ENCODE results near the gene CREB5. TPM values are rescaled to one million over a fixed set of nuclear protein-coding genes. Genes with fewer than 3 reads are reported as not detected.
A peak's percentile ranks its signal among the peaks of the same experiment; 100 is the strongest.

CREB5 gene
- total and polyA plus RNA-seq, 11 donors: 7.6 to 38.7 (median 15.2) TPM

DNA sequence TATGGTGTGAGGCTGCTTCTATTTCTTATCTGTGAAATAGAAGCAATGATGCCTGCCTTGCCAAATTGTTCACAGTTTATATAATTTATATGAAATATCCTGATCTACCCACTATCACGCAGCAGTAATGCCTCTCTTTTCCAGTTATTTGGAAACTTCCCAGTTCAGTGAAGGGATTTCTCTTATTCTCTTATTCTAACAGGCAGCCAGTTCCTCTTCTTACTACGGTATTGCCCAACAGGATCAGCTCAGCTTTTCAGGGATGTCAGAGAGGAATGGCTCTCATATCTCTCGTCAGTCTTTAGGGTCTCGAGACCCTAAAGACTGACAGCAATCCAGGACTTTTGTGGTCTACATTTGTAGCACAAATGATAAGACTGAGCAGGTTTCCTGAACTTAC is 215.6 kb downstream of the CREB5 start:
- Histone ChIP-seq H3K4me1 (peaks cover 0 to 78% (median 38%) of the 10 kb centered on the region in 12 donors), H3K4me3 (no peak overlapping the region)
- intact Hi-C loops (cut with DNase I): loop anchor here (1.0 to 10.0 kb wide), 15 partner anchors 54 to 333 kb away; partner anchors contain the start of gene CREB5 (in 1 of the 10)

DNA sequence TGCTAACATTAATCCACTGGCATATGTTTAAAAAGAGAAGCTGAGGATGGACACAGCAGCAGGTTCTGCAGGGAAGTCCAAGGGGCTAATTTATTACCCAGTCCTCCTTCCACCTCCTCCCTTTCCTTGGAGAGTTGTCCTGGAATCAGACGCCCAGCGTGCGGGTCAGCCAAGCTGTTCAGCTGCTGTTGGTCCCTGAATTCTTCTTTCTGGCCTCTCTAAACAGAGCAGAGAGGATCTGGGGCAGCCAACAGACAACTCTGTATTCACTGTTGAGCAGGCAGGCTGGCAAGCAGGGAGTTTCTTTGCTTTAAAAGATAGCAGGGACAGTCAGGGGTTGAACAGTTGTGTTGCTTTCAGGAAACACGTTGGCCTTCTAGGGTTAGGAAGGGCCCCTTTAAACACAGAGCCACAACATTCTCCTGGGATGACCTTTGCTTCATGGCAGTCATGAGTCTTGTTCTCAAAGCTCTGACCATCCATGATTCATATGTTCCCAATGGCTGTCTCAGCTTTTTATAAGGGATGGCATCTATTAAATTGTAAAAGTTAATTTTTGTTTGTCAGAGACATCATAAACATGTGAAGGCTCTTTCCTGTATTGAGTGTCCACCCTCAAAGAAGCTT is 217.0 kb downstream of the CREB5 start:
- H3K27me3 ChIP-seq: no peaks in the 10 kb centered on the region
- peak; percentile 23 to 63 (median 52) for ATAC-seq
- intact Hi-C loops (cut with DNase I): loop anchor here (5.0 to 10.0 kb wide), 14 partner anchors 53 to 335 kb away; partner anchors contain the start of gene CREB5 (in 1 of the 10)
- H3K27ac ChIP-seq: peak overlapping the region in 7 of 12 donors; percentile 7 to 22 (median 13)
- WGBS, 4 donors: 33 to 59% (median 57%) methylated on average over 4 of the region's 4 CpGs
- H3K4me3 ChIP-seq: no peak overlapping the region
- DNase-seq: peak in 1 of 5 donors; percentile 55
- no peaks in the 10 kb centered on the region for H3K9me3 ChIP-seq
- peaks cover 0 to 64% (median 27%) of the 10 kb centered on the region in 12 donors for H3K4me1 ChIP-seq
- no peaks in the 10 kb centered on the region for H3K36me3 ChIP-seq
- TF ChIP-seq POLR2A (IDR thresholded peaks at IDR 0.05): no peak
- TF ChIP-seq, protein P1, sequence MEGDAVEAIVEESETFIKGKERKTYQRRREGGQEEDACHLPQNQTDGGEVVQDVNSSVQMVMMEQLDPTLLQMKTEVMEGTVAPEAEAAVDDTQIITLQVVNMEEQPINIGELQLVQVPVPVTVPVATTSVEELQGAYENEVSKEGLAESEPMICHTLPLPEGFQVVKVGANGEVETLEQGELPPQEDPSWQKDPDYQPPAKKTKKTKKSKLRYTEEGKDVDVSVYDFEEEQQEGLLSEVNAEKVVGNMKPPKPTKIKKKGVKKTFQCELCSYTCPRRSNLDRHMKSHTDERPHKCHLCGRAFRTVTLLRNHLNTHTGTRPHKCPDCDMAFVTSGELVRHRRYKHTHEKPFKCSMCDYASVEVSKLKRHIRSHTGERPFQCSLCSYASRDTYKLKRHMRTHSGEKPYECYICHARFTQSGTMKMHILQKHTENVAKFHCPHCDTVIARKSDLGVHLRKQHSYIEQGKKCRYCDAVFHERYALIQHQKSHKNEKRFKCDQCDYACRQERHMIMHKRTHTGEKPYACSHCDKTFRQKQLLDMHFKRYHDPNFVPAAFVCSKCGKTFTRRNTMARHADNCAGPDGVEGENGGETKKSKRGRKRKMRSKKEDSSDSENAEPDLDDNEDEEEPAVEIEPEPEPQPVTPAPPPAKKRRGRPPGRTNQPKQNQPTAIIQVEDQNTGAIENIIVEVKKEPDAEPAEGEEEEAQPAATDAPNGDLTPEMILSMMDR (IDR thresholded peaks at IDR 0.05): no peak

More for the DNA sequence above, 215.6 kb downstream of the CREB5 start:
- H3K27me3 ChIP-seq: no peaks in the 10 kb centered on the region
- H3K36me3 ChIP-seq: no peaks in the 10 kb centered on the region
- H3K27ac ChIP-seq: peak overlapping the region in 1 of 12 donors; percentile 45
- WGBS, 4 donors: 80 to 89% (median 83%) methylated on average over 4 of the region's 4 CpGs
- DNase-seq (no peak), ATAC-seq (no peak)
- no peak for TF ChIP-seq POLR2A (IDR thresholded peaks at IDR 0.05)
- TF ChIP-seq, protein P1 (IDR thresholded peaks at IDR 0.05): no peak
- no peaks in the 10 kb centered on the region for H3K9me3 ChIP-seq

DNA sequence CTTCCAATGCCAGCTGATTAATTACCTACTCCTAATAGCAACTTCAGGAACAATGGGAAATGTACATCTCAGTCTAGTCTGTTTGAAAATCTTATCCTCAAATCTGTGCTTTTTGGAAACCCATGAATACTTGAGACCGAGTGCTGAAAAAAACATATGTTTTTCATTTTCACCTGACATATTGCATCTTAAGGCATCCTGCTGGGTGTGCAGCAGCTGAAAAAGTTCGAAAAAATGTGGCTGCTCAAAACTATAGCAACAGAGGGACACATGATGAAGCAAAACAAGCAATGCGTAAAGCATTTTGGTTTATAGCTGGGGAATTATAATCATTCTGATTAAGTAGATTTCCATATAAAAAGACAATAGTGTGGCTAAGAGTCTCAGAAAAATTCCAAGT is 218.0 kb downstream of the CREB5 start:
- no peak for ATAC-seq
- TF ChIP-seq, protein P1 (IDR thresholded peaks at IDR 0.05): no peak
- no peak for TF ChIP-seq POLR2A (IDR thresholded peaks at IDR 0.05)
- Histone ChIP-seq H3K36me3 (no peaks in the 10 kb centered on the region), H3K4me1 (peaks cover 0 to 54% (median 27%) of the 10 kb centered on the region in 12 donors), H3K4me3 (no peak overlapping the region), H3K9me3 (no peaks in the 10 kb centered on the region), H3K27ac (no peak overlapping the region), H3K27me3 (no peaks in the 10 kb centered on the region)
- DNase-seq: no peak
- 90 to 91% (median 91%) methylated on average over 3 of the region's 3 CpGs for WGBS, 4 donors
- intact Hi-C loops (cut with DNase I): loop anchor here in 3 of 10 donors (5.0 to 10.0 kb wide), 3 partner anchors 52 to 224 kb away; no protein-coding TSS in a partner anchor

DNA sequence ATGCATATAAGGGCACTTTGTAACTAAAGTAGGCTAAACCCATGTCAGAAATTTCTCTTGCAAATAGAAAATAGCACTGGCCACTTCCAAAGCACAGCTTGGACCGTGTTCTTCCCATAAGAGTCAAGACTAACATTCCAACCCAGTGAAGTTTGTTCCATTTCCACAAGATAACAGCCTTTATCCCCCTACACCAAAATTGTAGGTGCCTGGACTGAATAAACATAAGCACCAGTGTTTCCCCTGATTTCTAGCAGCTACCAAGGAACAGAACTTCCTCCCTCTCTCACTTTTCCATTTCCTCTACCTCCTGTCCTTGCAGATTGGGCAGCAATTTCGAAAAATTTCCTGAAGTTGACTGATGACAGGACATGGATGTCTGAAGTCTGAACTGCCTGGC is 219.7 kb downstream of the CREB5 start:
- intact Hi-C loops (cut with DNase I): loop anchor here in 3 of 10 donors (5.0 to 10.0 kb wide), 3 partner anchors 50 to 223 kb away; no protein-coding TSS in a partner anchor
- TF ChIP-seq, protein P1 (IDR thresholded peaks at IDR 0.05): no peak
- TF ChIP-seq POLR2A (IDR thresholded peaks at IDR 0.05): no peak
- H3K27me3 ChIP-seq: no peaks in the 10 kb centered on the region
- no peaks in the 10 kb centered on the region for H3K36me3 ChIP-seq
- no peak for ATAC-seq
- WGBS, 4 donors: 40 to 50% (median 47%) methylated on average over 2 of the region's 2 CpGs
- H3K27ac ChIP-seq: no peak overlapping the region
- H3K4me1 ChIP-seq: peaks cover 0 to 42% (median 19%) of the 10 kb centered on the region in 12 donors
- H3K4me3 ChIP-seq: no peak overlapping the region
- H3K9me3 ChIP-seq: no peaks in the 10 kb centered on the region
- DNase-seq: no peak
